ENCODE data around the gene XG.

DNA sequence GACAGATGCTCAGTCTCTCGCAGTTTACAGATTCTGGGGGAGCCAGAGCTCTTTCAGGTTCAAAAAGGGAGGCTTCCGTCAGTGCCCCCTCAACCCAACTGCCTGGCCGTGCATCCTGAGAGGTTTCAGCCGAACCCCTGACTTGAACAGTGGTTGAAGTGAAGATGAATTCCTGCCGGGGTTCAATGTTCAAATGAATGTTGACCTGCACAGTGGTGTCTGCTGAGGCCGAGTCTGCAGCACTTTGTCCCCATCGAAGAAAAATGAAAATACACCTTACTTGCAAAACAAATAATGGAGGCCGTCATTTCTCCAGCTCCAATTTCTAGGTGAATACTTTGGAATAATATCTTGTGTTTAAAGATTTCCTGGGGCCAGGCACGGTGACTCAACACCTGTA is 110.6 kb downstream of the XG start:
- TF ChIP-seq, protein P1, sequence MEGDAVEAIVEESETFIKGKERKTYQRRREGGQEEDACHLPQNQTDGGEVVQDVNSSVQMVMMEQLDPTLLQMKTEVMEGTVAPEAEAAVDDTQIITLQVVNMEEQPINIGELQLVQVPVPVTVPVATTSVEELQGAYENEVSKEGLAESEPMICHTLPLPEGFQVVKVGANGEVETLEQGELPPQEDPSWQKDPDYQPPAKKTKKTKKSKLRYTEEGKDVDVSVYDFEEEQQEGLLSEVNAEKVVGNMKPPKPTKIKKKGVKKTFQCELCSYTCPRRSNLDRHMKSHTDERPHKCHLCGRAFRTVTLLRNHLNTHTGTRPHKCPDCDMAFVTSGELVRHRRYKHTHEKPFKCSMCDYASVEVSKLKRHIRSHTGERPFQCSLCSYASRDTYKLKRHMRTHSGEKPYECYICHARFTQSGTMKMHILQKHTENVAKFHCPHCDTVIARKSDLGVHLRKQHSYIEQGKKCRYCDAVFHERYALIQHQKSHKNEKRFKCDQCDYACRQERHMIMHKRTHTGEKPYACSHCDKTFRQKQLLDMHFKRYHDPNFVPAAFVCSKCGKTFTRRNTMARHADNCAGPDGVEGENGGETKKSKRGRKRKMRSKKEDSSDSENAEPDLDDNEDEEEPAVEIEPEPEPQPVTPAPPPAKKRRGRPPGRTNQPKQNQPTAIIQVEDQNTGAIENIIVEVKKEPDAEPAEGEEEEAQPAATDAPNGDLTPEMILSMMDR (IDR thresholded peaks at IDR 0.05) = no peak
- TF ChIP-seq EP300 (IDR thresholded peaks at IDR 0.05) (no peak), POLR2A (IDR thresholded peaks at IDR 0.05) (no peak)
